Measurements from ENCODE around the gene CDCP1. TPM values are rescaled to one million over a fixed set of nuclear protein-coding genes. Genes with fewer than 3 reads are reported as not detected.

Gene CDCP1
- total RNA-seq, 2 experiments from 2014 or later, result 0.32 to 0.36 TPM

- peaks cover 38% of the 10 kb centered on the region for H3K27me3 Mint-ChIP-seq
- CTCF ChIA-PET, result interaction anchor here (0.7 to 15.6 kb wide), 28 partner anchors 9 to 679 kb away, joined by 3 to 390 read pairs (median 3); partner anchors contain the start of gene TMEM158
- H3K27ac Mint-ChIP-seq, result no peak overlapping the region
Measured at GRCh38 chr3:45037720-45038455, 108.3 kb downstream of the CDCP1 start.

DNA sequence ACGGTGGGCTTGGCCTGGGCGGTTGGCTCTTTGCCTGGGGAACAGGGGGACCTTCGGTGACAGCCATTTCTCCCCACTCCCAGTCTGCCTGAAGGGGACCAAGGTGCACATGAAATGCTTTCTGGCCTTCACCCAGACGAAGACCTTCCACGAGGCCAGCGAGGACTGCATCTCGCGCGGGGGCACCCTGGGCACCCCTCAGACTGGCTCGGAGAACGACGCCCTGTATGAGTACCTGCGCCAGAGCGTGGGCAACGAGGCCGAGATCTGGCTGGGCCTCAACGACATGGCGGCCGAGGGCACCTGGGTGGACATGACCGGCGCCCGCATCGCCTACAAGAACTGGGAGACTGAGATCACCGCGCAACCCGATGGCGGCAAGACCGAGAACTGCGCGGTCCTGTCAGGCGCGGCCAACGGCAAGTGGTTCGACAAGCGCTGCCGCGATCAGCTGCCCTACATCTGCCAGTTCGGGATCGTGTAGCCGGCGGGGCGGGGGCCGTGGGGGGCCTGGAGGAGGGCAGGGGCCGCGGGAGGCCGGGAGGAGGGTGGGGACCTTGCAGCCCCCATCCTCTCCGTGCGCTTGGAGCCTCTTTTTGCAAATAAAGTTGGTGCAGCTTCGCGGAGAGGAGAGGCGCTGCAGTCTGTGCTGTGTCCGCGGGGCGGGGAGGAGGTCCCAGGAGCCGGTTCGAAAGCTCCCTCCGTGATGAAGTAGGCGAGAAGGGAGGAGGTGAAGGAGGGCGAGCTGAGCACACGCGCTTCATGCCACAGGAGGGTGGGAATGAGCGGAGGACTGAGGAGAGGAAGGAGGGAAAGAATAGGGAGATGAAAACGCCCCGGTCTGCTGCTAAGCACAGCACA is 110.5 kb downstream of the CDCP1 start:
- CTCF ChIA-PET, result interaction anchor here (0.9 to 15.6 kb wide), 10 partner anchors 8 to 502 kb away, joined by 3 to 390 read pairs (median 4); no protein-coding TSS in a partner anchor
- intact Hi-C loops (cut with micrococcal nuclease), result no loop called here
- TF ChIP-seq CTCF (IDR thresholded peaks at IDR 0.05), result no peak
- Mint-ChIP-seq H3K4me3 (peak overlapping the region; percentile 4), H3K4me1 (ENCODE audit: low read depth) (peaks cover 17% of the 10 kb centered on the region), H3K9me3 (no peaks in the 10 kb centered on the region), H3K27ac (no peak overlapping the region), H3K36me3 (ENCODE audit: low read depth) (no peaks in the 10 kb centered on the region), H3K27me3 (peaks cover 41% of the 10 kb centered on the region)
- no peak for ATAC-seq
- POLR2A ChIA-PET, result no interaction called here
- DNase-seq, result peak; percentile 32

More at GRCh38 chr3:45037720-45038455, 108.3 kb downstream of the CDCP1 start:
- peak; percentile 90 for TF ChIP-seq CTCF (IDR thresholded peaks at IDR 0.05)
- intact Hi-C loops (cut with micrococcal nuclease), result no loop called here
- ATAC-seq (peak; percentile 89), DNase-seq (peak; percentile 97)
- H3K4me3 Mint-ChIP-seq, result no peak overlapping the region
- no peaks in the 10 kb centered on the region for H3K9me3 Mint-ChIP-seq
- H3K36me3 Mint-ChIP-seq (ENCODE audit: low read depth), result no peaks in the 10 kb centered on the region
- H3K4me1 Mint-ChIP-seq (ENCODE audit: low read depth), result peaks cover 29% of the 10 kb centered on the region
- POLR2A ChIA-PET, result no interaction called here

DNA sequence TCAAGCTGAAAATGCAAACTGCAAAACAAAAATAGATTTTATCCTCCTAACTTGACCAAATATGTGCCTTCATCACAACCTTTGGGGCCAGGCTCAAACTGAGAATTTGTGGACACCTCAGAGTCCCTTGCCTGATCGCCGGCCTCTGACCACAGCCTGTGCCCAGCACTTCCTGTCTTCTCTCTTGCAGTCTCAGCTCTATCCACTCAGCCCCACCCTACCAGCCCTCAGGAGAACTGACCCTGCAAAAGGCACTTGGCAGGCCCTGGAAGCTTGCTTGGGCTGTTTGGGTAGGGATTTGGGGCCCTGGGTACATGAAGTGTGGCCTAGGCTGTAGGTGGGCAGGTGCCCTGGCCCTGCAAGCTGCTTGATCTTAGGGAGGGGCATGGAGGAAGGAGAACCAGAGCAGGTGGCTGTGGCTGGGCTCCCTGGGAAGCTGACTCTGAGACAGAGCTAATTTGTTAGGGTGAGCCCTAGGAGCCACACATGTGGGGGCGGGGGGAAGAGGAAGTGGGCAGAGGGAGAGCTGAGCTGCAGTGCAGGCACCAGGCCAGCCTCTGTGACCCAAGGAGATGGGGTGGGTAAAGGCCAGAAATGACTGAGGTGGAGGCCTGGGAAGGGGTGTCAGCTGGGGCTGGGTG is 111.4 kb downstream of the CDCP1 start:
- ATAC-seq (peak; percentile 61), DNase-seq (peak; percentile 75)
- Mint-ChIP-seq H3K27ac (no peak overlapping the region), H3K27me3 (peaks cover 41% of the 10 kb centered on the region), H3K4me1 (ENCODE audit: low read depth) (peaks cover 14% of the 10 kb centered on the region), H3K36me3 (ENCODE audit: low read depth) (no peaks in the 10 kb centered on the region), H3K9me3 (no peaks in the 10 kb centered on the region), H3K4me3 (no peak overlapping the region)
- intact Hi-C loops (cut with micrococcal nuclease), result no loop called here
- ChIA-PET POLR2A (interaction anchor here (0.6 kb wide), 1 partner anchor 48 kb away, joined by 3 read pairs; no protein-coding TSS in a partner anchor), CTCF (interaction anchor here (15.6 kb wide), 1 partner anchor 173 kb away, joined by 390 read pairs; no protein-coding TSS in a partner anchor)
- no peak for TF ChIP-seq CTCF (IDR thresholded peaks at IDR 0.05)

DNA sequence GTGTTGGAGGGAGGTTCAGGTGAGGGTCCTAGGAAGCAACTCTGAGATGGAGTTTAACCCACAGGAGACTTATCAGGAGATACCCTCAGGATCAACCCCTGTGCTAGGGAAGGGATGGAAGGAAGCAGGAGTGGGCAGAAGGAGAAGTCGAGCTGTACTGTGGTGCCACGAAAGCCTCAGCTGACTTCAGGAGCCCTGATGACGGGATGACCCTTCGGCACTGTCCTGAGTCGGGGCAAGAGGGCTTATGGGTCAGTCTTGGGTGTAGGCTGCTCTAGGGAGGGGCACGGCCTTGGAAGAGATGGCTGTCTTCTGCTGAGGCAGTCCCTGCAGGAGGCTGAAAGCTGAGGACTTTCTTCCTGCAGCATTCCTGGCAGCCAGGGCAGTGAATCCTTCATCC is 112.4 kb downstream of the CDCP1 start:
- intact Hi-C loops (cut with micrococcal nuclease), result no loop called here
- no peak for DNase-seq

More for the DNA sequence above, 112.4 kb downstream of the CDCP1 start:
- H3K27me3 Mint-ChIP-seq, result peaks cover 44% of the 10 kb centered on the region
- no peaks in the 10 kb centered on the region for H3K36me3 Mint-ChIP-seq (ENCODE audit: low read depth)
- H3K4me1 Mint-ChIP-seq (ENCODE audit: low read depth), result peaks cover 14% of the 10 kb centered on the region
- H3K4me3 Mint-ChIP-seq, result no peak overlapping the region
- H3K9me3 Mint-ChIP-seq, result no peaks in the 10 kb centered on the region
- no peak overlapping the region for H3K27ac Mint-ChIP-seq
- ChIA-PET POLR2A (interaction anchor here (0.6 to 0.7 kb wide), 2 partner anchors 47 to 50 kb away, joined by 3 read pairs; no protein-coding TSS in a partner anchor), CTCF (interaction anchor here (15.6 kb wide), 1 partner anchor 174 kb away, joined by 390 read pairs; no protein-coding TSS in a partner anchor)
- ATAC-seq, result no peak
- no peak for TF ChIP-seq CTCF (IDR thresholded peaks at IDR 0.05)

Other genes with a start within 250 kb of the CDCP1 start
- gene ZDHHC3, start 170.2 kb downstream of the CDCP1 start, total RNA-seq, result 10 to 100 TPM; 28.6 to 36.0 TPM
- 10 to 100 TPM; 79.8 to 80.7 TPM for gene EXOSC7, start 170.1 kb downstream of the CDCP1 start, total RNA-seq
- gene CLEC3B, start 120.1 kb downstream of the CDCP1 start, total RNA-seq, result not detected
- gene TMEM158, start 79.9 kb upstream of the CDCP1 start, total RNA-seq, result not detected
- gene LARS2, start 242.2 kb upstream of the CDCP1 start, total RNA-seq, result 10 to 100 TPM; 29.2 to 33.1 TPM

Measured in activated CD8-positive, alpha-beta T cell treated with anti-CD3 and anti-CD28 coated beads for 36 hours (primary cell).